ENCODE measurements around the gene CDKN2B-AS1. TPM values are rescaled to one million over a fixed set of nuclear protein-coding genes. Genes with fewer than 3 reads are reported as not detected.
"Not testable (repeated sequence)": the region's sequence is repeated elsewhere in the genome, so short reads cannot be mapped to it uniquely, and the experiment has no call there.

CDKN2B-AS1 gene
- total and polyA plus RNA-seq, 8 donors = 0.18 to 1.6 (median 0.36) TPM

DNA sequence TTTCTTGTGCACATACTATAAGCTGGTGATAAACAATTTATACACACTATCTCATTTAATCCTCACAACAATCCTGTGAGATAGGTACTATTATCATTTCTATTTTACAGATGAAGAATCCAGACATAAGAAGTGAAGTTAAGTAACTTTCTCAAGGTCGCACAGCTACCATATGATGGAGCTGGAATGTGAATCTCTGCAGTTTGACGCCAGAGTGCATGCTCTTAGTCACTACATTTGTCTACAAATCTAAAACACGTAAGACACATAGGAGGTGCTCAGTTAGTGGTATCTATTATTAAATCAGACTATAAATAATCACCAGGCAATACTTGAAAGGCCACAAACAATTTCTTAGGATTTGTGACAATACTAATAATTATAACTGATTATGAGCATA lies 59.5 kb downstream of the CDKN2B-AS1 start:
- no peaks in the 10 kb centered on the region for H3K4me1 ChIP-seq
- no peak for DNase-seq
- H3K9me3 ChIP-seq = no peaks in the 10 kb centered on the region
- TF ChIP-seq, protein P1, sequence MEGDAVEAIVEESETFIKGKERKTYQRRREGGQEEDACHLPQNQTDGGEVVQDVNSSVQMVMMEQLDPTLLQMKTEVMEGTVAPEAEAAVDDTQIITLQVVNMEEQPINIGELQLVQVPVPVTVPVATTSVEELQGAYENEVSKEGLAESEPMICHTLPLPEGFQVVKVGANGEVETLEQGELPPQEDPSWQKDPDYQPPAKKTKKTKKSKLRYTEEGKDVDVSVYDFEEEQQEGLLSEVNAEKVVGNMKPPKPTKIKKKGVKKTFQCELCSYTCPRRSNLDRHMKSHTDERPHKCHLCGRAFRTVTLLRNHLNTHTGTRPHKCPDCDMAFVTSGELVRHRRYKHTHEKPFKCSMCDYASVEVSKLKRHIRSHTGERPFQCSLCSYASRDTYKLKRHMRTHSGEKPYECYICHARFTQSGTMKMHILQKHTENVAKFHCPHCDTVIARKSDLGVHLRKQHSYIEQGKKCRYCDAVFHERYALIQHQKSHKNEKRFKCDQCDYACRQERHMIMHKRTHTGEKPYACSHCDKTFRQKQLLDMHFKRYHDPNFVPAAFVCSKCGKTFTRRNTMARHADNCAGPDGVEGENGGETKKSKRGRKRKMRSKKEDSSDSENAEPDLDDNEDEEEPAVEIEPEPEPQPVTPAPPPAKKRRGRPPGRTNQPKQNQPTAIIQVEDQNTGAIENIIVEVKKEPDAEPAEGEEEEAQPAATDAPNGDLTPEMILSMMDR (IDR thresholded peaks at IDR 0.05) = no peak
- no peak overlapping the region for H3K4me3 ChIP-seq
- H3K27ac ChIP-seq = no peak overlapping the region
- no peak for ATAC-seq
- intact Hi-C loops (cut with DNase I) = no loop called here
- no peaks in the 10 kb centered on the region for H3K27me3 ChIP-seq
- H3K36me3 ChIP-seq = no peaks in the 10 kb centered on the region

DNA sequence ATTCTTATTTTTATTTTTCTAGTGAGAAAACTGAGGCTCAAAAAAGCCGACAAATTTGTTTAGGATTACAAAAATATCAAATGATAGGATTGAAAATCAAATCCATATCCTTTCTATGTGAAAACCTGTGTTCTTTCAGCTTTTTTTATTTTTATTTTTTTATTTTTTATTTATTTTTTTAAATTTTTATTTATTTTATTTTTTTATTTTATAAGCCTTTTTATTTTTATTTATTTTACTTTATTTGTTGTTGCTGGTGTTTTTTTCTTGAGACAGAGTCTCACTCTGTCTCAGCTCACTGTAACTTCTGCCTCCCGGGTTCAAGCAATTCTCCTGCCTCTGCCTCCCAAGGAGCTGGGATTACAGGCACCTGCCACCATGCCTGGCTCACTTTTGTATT lies 59.9 kb downstream of the CDKN2B-AS1 start:
- TF ChIP-seq, protein P1 (IDR thresholded peaks at IDR 0.05) = no peak
- Histone ChIP-seq H3K9me3 (no peaks in the 10 kb centered on the region), H3K27ac (no peak overlapping the region), H3K4me3 (no peak overlapping the region), H3K36me3 (no peaks in the 10 kb centered on the region), H3K27me3 (no peaks in the 10 kb centered on the region), H3K4me1 (no peaks in the 10 kb centered on the region)
- DNase-seq (no peak), ATAC-seq (no peak)
- intact Hi-C loops (cut with DNase I) = no loop called here

DNA sequence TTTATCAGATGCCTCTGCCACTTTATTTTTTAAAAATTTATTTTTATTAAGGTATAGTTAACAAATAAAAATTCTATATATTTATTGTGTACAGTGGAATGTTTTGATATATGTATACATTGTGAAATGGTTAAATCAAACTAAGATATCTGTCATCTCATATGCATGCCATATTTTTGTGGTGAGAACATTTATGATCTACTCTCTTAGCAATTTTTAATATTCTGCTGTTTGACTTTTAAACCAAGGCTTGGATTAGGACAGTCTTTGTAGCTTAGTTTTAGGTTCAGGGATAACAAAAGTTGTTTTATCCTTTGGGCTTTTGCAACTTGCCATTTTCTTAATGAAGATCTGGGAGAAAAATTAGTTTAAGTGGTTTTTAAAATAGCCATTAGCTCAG lies 60.5 kb downstream of the CDKN2B-AS1 start:
- TF ChIP-seq, protein P1 (IDR thresholded peaks at IDR 0.05) = no peak
- no peaks in the 10 kb centered on the region for H3K9me3 ChIP-seq
- ATAC-seq = no peak
- intact Hi-C loops (cut with DNase I) = no loop called here
- H3K27me3 ChIP-seq = no peaks in the 10 kb centered on the region
- H3K27ac ChIP-seq = no peak overlapping the region
- no peak overlapping the region for H3K4me3 ChIP-seq
- no peaks in the 10 kb centered on the region for H3K4me1 ChIP-seq
- no peaks in the 10 kb centered on the region for H3K36me3 ChIP-seq
- DNase-seq = no peak

DNA sequence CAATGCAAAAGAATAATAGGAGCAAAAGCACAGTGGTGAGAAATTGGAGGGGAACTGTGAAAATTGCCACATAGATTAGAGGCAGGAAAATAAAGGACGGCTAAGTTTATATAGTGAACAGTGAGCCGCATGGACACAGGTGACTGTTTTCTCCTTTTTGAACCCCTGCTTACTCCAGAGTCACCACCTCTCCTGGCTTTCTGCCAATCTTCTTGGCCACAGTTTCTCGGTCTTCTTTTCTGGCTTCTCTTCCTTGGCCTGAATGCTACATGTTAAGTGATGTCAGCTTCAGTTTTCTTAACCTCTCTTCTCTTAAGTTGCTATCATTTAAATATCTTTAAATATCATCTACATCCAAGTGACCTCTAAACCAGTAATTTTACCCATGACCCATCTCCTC lies 61.8 kb downstream of the CDKN2B-AS1 start:
- intact Hi-C loops (cut with DNase I) = no loop called here
- ATAC-seq = no peak
- Histone ChIP-seq H3K36me3 (no peaks in the 10 kb centered on the region), H3K4me1 (no peaks in the 10 kb centered on the region), H3K27ac (no peak overlapping the region), H3K9me3 (no peaks in the 10 kb centered on the region), H3K4me3 (no peak overlapping the region), H3K27me3 (no peaks in the 10 kb centered on the region)
- no peak for DNase-seq
- TF ChIP-seq, protein P1 (IDR thresholded peaks at IDR 0.05) = no peak

DNA sequence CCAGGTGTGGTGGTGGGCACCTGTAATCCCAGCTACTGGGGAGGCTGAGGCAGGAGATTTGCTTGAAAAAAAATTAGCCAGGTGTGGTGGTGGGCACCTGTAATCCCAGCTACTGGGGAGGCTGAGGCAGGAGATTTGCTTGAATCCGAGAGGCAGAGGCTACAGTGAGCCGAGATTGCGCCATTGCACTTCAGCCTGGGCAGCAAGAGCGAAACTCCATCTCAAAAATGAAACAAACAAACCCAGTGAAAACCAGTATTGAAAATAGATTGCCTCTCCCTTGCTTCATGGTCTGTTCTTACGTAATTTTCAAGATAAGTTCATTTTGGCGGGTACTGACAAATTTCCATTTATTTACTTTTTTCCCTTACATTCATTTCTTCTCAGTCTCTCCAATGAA lies 63.4 kb downstream of the CDKN2B-AS1 start:
- not testable (repeated sequence) for H3K27ac ChIP-seq, ATAC-seq

DNA sequence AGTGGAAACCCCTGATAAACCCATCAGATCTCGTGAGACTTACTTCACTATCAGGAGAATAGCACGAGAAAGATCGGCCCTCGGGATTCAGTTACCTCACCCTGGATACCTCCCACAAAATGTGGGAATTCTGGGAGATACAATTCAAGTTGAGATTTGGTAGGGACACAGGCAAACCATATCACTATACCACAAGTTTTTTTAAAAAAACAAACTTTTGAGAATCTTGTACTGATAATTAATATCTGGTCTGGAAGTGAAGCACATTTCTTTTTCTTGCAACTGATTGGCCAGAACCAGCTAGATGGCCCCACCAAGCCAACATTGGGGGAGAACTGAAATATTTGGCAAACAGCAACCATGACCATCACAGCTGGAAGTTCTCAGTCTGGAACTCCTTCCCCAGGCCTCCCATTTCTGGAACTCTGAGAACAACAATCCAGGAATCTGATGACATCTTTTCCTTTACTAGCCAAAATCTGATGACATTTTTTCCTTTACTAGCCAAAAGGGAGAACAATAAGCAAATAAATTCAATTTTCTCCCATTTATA lies 66.3 kb downstream of the CDKN2B-AS1 start:
- DNase-seq (no peak), ATAC-seq (peak; percentile 62)
- no peaks in the 10 kb centered on the region for H3K9me3 ChIP-seq
- peak overlapping the region in 1 of 2 donors; percentile 7 for H3K27ac ChIP-seq
- H3K27me3 ChIP-seq = no peaks in the 10 kb centered on the region
- no peaks in the 10 kb centered on the region for H3K4me1 ChIP-seq
- intact Hi-C loops (cut with DNase I) = no loop called here
- H3K36me3 ChIP-seq = no peaks in the 10 kb centered on the region
- TF ChIP-seq, protein P1 (IDR thresholded peaks at IDR 0.05) = no peak
- H3K4me3 ChIP-seq = no peak overlapping the region

More for the DNA sequence above, 63.4 kb downstream of the CDKN2B-AS1 start:
- H3K36me3 ChIP-seq; H3K9me3 ChIP-seq; H3K4me1 ChIP-seq; DNase-seq; H3K4me3 ChIP-seq; intact Hi-C loops (cut with DNase I); H3K27me3 ChIP-seq: not testable (repeated sequence)
